DND-41 (cell line): ENCODE measurements around the gene FCRL4.
A peak's percentile ranks its signal among the peaks of the same experiment; 100 is the strongest.

Experiments used
- ATAC-seq: fragments of 200-7000 bp; cut with Tn5 transposase; 3 replicates; pipeline ENCODE4 v1.9.1; 2021; ENCODE audit warnings: low read depth; ENCODE audit not compliant: insufficient read depth
- DNase-seq: peaks from one replicate; pipeline ENCODE4 v3.0.0-alpha.2; 2020
- H2AFZ ChIP-seq: 2 replicates; pipeline ENCODE4 v1.6.0; 2012; ENCODE audit warnings: low read depth, low read length
- H3K27ac ChIP-seq: 2 replicates; pipeline ENCODE4 v1.5.1; 2012; ENCODE audit warnings: low read length, inconsistent platforms
- H3K27me3 ChIP-seq: fragments of 200-600 bp; sonication (generic); 2 replicates; pipeline ENCODE4 v1.6.0; 2012; ENCODE audit warnings: low read length, mild to moderate bottlenecking, inconsistent platforms; ENCODE audit not compliant: insufficient read depth, poor library complexity
- H3K36me3 ChIP-seq: 2 replicates; pipeline ENCODE4 v1.5.1; 2012; ENCODE audit warnings: low read length, inconsistent platforms; ENCODE audit not compliant: insufficient read depth
- H3K4me1 ChIP-seq: 2 replicates; pipeline ENCODE4 v1.5.1; 2012; ENCODE audit warnings: mild to moderate bottlenecking, low read length; ENCODE audit not compliant: insufficient read depth
- H3K4me2 ChIP-seq: 2 replicates; pipeline ENCODE4 v1.6.0; 2012; ENCODE audit warnings: mild to moderate bottlenecking, moderate library complexity, low read length, inconsistent platforms; ENCODE audit not compliant: insufficient read depth
- H3K4me3 ChIP-seq, 2 experiments: fragments of 200-600 bp in 1 of 2; shearing (Covaris generic) in 1 of 2; 2 replicates each; pipeline ENCODE4 v1.5.1; 2012 to 2016; ENCODE audit warnings: inconsistent platforms in 2 of 2, low read length in 2 of 2, mild to moderate bottlenecking in 2 of 2, low read depth in 1 of 2, moderate library complexity in 1 of 2
- H3K79me2 ChIP-seq: 2 replicates; pipeline ENCODE4 v1.6.0; 2012; ENCODE audit warnings: low read length, inconsistent platforms; ENCODE audit not compliant: insufficient read depth
- H3K9ac ChIP-seq: 2 replicates; pipeline ENCODE4 v1.6.0; 2012; ENCODE audit warnings: low read depth, mild to moderate bottlenecking, inconsistent platforms, low read length, moderate library complexity
- H3K9me3 ChIP-seq: 2 replicates; pipeline ENCODE4 v1.5.1; 2012; ENCODE audit warnings: low read length, moderate library complexity, mild to moderate bottlenecking, inconsistent platforms; ENCODE audit not compliant: insufficient read depth, severe bottlenecking
- H4K20me1 ChIP-seq: 2 replicates; pipeline ENCODE4 v1.6.0; 2012; ENCODE audit warnings: low read length; ENCODE audit not compliant: insufficient read depth
- CTCF ChIP-seq: IDR thresholded peaks from 2 replicates; pipeline ENCODE4 v1.5.1; 2012; ENCODE audit warnings: borderline replicate concordance, low read length, moderate library complexity, mild to moderate bottlenecking; ENCODE audit not compliant: poor library complexity, severe bottlenecking; ENCODE audit errors: extremely low read depth
- EZH2 ChIP-seq: IDR thresholded peaks from 3 replicates; pipeline ENCODE4 v1.6.1; 2012; ENCODE audit warnings: borderline replicate concordance, low read depth, mild to moderate bottlenecking, moderate library complexity, low read length, inconsistent platforms; ENCODE audit not compliant: severe bottlenecking

FCRL4 gene

GRCh38 chr1:157597959-157598667 is at the start of gene FCRL4:
FCRL4 (minus strand) TSS chr1:157598085; CDS start chr1:157597944, 141 bp downstream.
- peak within 1 kb of the TSS; percentile 84; the same call in 1 of the 2 replicates for H3K27ac ChIP-seq
- H3K9me3 ChIP-seq = no peaks in the 10 kb centered on the region
- no peak within 1 kb of the TSS for H2AFZ ChIP-seq
- no peaks in the 10 kb centered on the region for H4K20me1 ChIP-seq
- ATAC-seq = no peak
- H3K36me3 ChIP-seq = no peaks in the 10 kb centered on the region
- no peak within 1 kb of the TSS for H3K4me2 ChIP-seq
- H3K4me3 ChIP-seq = no peak within 1 kb of the TSS
- no peak within 1 kb of the TSS for H3K9ac ChIP-seq
- no peaks in the 10 kb centered on the region for H3K27me3 ChIP-seq
- DNase-seq = no peak
- H3K4me1 ChIP-seq = peaks cover 43% of the 10 kb centered on the region
- H3K79me2 ChIP-seq = no peaks in the 10 kb centered on the region
- no peak for TF ChIP-seq CTCF

- Histone ChIP-seq H3K27me3 (no peaks in the 10 kb centered on the region), H2AFZ (no peak overlapping the region), H3K9me3 (no peaks in the 10 kb centered on the region), H3K9ac (no peak overlapping the region), H3K27ac (no peak overlapping the region), H4K20me1 (no peaks in the 10 kb centered on the region), H3K4me3 (no peak overlapping the region), H3K36me3 (no peaks in the 10 kb centered on the region), H3K4me2 (no peak overlapping the region), H3K79me2 (no peaks in the 10 kb centered on the region), H3K4me1 (peaks cover 13% of the 10 kb centered on the region)
- no peak for DNase-seq
- TF ChIP-seq CTCF = no peak
- no peak for TF ChIP-seq EZH2
- ATAC-seq = no peak
Observed at GRCh38 chr1:157646144-157646543, 48.3 kb upstream of the FCRL4 start.

GRCh38 chr1:157641177-157641576 is 43.3 kb upstream of the FCRL4 start:
- H4K20me1 ChIP-seq = no peaks in the 10 kb centered on the region
- no peak overlapping the region for H3K27ac ChIP-seq
- no peaks in the 10 kb centered on the region for H3K79me2 ChIP-seq
- no peak overlapping the region for H3K4me3 ChIP-seq
- no peaks in the 10 kb centered on the region for H3K36me3 ChIP-seq
- no peak overlapping the region for H2AFZ ChIP-seq
- 0 out of 2 replicates have a peak, but pooled peaks cover 3% of the 10 kb centered on the region for H3K4me1 ChIP-seq
- no peak for DNase-seq
- TF ChIP-seq EZH2 (no peak), CTCF (no peak)
- no peak overlapping the region for H3K9ac ChIP-seq
- no peaks in the 10 kb centered on the region for H3K9me3 ChIP-seq
- ATAC-seq = no peak
- H3K4me2 ChIP-seq = no peak overlapping the region
- no peaks in the 10 kb centered on the region for H3K27me3 ChIP-seq
